ENCODE results near the gene TMEM158.

DNA sequence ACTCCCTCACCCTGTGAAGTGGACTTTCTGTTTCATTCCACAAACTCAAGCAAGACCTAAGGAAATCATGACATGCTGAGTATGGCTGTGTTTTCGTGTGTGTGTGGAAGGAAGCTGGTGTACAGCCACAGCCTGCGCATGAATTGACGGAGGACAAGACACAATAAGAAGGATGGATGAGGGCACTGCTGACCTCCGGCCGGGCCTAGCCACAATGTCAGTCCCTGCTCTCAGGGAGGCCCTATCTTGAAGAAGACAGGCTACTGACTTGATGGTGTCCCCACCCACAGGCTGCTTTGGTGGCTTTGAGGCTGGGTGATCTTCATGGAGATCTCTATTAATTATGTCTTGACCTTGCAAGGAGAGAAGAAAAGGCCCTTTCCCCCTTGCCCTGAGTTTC, 40.6 kb downstream of the TMEM158 start:
- TF ChIP-seq POLR2AphosphoS5 (IDR thresholded peaks at IDR 0.05; ENCODE audit: insufficient read depth in 1 of 2, low read depth in 1 of 2) (no peak), POLR2A (IDR thresholded peaks at IDR 0.05) (no peak)
- TF ChIP-seq, protein P1, sequence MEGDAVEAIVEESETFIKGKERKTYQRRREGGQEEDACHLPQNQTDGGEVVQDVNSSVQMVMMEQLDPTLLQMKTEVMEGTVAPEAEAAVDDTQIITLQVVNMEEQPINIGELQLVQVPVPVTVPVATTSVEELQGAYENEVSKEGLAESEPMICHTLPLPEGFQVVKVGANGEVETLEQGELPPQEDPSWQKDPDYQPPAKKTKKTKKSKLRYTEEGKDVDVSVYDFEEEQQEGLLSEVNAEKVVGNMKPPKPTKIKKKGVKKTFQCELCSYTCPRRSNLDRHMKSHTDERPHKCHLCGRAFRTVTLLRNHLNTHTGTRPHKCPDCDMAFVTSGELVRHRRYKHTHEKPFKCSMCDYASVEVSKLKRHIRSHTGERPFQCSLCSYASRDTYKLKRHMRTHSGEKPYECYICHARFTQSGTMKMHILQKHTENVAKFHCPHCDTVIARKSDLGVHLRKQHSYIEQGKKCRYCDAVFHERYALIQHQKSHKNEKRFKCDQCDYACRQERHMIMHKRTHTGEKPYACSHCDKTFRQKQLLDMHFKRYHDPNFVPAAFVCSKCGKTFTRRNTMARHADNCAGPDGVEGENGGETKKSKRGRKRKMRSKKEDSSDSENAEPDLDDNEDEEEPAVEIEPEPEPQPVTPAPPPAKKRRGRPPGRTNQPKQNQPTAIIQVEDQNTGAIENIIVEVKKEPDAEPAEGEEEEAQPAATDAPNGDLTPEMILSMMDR (IDR thresholded peaks at IDR 0.05): no peak

Measured in vagina (tissue), 2 donors.